ENCODE results near the gene ORM2. TPM values are rescaled to one million over a fixed set of nuclear protein-coding genes. Genes with fewer than 3 reads are reported as not detected.

ORM2 gene
- total and polyA plus RNA-seq, 8 donors, result 1.2 to 17.1 (median 3.4) TPM; not detected in 4

DNA sequence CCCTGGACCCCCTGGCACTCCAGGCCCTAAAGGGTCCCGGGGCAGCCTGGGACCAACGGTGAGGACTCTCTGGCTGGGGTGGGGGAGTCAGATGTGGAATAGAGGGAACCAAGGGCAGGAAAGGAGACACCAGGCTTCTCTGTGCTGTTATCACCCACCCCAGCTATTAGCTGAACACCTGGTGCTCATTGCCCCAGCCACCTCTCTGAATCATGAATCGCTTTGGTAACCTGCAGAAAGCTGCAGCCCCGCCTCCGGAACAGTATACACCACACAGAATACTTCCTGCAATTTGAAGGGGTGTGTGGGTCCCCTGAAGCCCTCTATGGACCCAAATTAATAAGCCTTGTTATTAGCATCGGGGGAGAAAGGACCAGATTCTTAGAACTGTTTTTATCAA is 47.2 kb upstream of the ORM2 start:
- Histone ChIP-seq H3K4me1 (no peaks in the 10 kb centered on the region), H3K27me3 (no peaks in the 10 kb centered on the region), H3K4me3 (no peak overlapping the region), H3K36me3 (peaks cover 0 to 7% (median 0%) of the 10 kb centered on the region in 4 donors), H3K9me3 (no peaks in the 10 kb centered on the region), H3K27ac (no peak overlapping the region)
- 80 to 93% (median 87%) methylated on average over 6 of the region's 6 CpGs for WGBS, 5 donors
- no peak for TF ChIP-seq POLR2A (IDR thresholded peaks at IDR 0.05)
- TF ChIP-seq POLR2AphosphoS5 (IDR thresholded peaks at IDR 0.05), result no peak
- TF ChIP-seq, protein P1, sequence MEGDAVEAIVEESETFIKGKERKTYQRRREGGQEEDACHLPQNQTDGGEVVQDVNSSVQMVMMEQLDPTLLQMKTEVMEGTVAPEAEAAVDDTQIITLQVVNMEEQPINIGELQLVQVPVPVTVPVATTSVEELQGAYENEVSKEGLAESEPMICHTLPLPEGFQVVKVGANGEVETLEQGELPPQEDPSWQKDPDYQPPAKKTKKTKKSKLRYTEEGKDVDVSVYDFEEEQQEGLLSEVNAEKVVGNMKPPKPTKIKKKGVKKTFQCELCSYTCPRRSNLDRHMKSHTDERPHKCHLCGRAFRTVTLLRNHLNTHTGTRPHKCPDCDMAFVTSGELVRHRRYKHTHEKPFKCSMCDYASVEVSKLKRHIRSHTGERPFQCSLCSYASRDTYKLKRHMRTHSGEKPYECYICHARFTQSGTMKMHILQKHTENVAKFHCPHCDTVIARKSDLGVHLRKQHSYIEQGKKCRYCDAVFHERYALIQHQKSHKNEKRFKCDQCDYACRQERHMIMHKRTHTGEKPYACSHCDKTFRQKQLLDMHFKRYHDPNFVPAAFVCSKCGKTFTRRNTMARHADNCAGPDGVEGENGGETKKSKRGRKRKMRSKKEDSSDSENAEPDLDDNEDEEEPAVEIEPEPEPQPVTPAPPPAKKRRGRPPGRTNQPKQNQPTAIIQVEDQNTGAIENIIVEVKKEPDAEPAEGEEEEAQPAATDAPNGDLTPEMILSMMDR (IDR thresholded peaks at IDR 0.05), result no peak
- TF ChIP-seq EP300 (IDR thresholded peaks at IDR 0.05), result no peak
- no peak for DNase-seq
- intact Hi-C loops (cut with DNase I; ENCODE audit: low total_unique reads), result no loop called here

DNA sequence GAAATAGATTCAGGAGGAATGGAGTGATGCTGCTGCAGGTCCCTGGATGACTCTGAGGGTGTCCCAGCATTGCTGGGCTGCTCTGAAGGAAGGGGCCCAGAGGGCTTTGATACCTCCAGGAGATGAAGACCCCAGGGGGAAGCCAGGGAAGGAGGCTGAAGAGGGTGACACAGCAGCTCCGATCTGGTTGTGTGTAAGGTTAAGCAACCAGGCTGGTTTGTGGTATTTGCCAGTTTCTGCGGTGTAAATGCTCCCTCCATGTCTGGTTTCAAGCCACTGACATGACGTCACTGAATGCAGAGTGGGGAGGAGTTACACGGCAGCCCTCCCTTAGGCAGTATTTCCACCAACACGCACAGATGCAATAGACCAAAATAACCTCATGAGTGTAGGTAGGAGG is 46.7 kb upstream of the ORM2 start:
- Histone ChIP-seq H3K9me3 (no peaks in the 10 kb centered on the region), H3K4me1 (peaks cover 0 to 2% (median 0%) of the 10 kb centered on the region in 4 donors), H3K4me3 (no peak overlapping the region), H3K27ac (no peak overlapping the region), H3K27me3 (no peaks in the 10 kb centered on the region), H3K36me3 (peaks cover 0 to 7% (median 0%) of the 10 kb centered on the region in 4 donors)
- intact Hi-C loops (cut with DNase I; ENCODE audit: low total_unique reads), result no loop called here
- DNase-seq, result no peak
- 64 to 76% (median 71%) methylated on average over 5 of the region's 5 CpGs for WGBS, 5 donors
- TF ChIP-seq, protein P1 (IDR thresholded peaks at IDR 0.05), result no peak
- TF ChIP-seq POLR2AphosphoS5 (IDR thresholded peaks at IDR 0.05) (no peak), EP300 (IDR thresholded peaks at IDR 0.05) (no peak), POLR2A (IDR thresholded peaks at IDR 0.05) (no peak)

- H3K9me3 ChIP-seq, result no peaks in the 10 kb centered on the region
- no peak overlapping the region for H3K27ac ChIP-seq
- H3K4me3 ChIP-seq, result no peak overlapping the region
- TF ChIP-seq POLR2AphosphoS5 (IDR thresholded peaks at IDR 0.05) (no peak), EP300 (IDR thresholded peaks at IDR 0.05) (no peak), POLR2A (IDR thresholded peaks at IDR 0.05) (no peak)
- TF ChIP-seq, protein P1 (IDR thresholded peaks at IDR 0.05), result no peak
- DNase-seq, result no peak
- peaks cover 0 to 9% (median 0%) of the 10 kb centered on the region in 4 donors for H3K4me1 ChIP-seq
- WGBS, 5 donors, result 85 to 94% (median 93%) methylated on average over 5 to 14 of the region's 14 CpGs
- no peaks in the 10 kb centered on the region for H3K27me3 ChIP-seq
- H3K36me3 ChIP-seq, result peaks cover 0 to 7% (median 0%) of the 10 kb centered on the region in 4 donors
- intact Hi-C loops (cut with DNase I; ENCODE audit: low total_unique reads), result no loop called here
Measured at GRCh38 chr9:114283551-114284111, 46.0 kb upstream of the ORM2 start.

DNA sequence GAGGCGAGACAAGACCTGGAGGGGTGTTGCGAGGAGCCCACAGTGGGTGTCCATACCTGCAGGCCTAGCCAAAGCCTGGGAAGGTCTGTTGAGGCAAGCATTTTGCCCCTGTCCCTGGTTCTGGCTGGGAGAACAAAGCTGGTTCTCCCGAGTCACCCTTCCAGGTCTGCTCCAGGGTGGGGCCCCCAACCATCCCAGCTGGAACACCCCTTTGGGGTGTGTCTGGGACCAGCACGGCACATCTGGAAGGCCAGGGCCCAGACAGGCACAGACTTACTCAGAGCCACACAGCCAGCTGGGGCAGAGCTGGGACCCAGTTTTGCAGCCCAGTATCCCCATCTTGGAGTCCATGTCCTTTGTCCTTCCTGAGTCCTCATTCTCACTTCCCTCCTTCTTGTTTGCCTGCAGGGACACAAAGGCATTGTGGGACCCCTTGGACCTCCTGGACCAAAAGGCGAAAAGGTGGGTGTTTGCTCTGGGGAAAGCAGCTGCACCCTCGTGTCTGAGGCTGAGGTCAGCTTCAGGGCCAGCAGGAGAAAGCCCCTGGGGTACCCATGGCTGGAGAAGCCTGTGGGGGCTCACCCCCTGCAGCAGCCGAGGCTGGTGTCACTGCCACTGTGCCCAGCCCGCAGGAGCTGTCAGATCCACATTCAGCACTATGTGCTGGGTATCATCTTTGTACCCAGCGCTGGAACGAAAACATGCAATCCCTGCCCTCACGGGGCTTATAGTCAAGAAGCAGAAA is 45.2 kb upstream of the ORM2 start:
- H3K4me3 ChIP-seq, result no peak overlapping the region
- DNase-seq, result no peak
- WGBS, 5 donors, result 88 to 92% (median 88%) methylated on average over 11 of the region's 11 CpGs

More for the DNA sequence above, 45.2 kb upstream of the ORM2 start:
- H3K27ac ChIP-seq, result no peak overlapping the region
- H3K27me3 ChIP-seq, result no peaks in the 10 kb centered on the region
- intact Hi-C loops (cut with DNase I; ENCODE audit: low total_unique reads), result loop anchor here (5.0 kb wide), 1 partner anchor 197 kb away; no protein-coding TSS in a partner anchor
- no peaks in the 10 kb centered on the region for H3K9me3 ChIP-seq
- H3K4me1 ChIP-seq, result peaks cover 0 to 9% (median 0%) of the 10 kb centered on the region in 4 donors
- peaks cover 0 to 7% (median 0%) of the 10 kb centered on the region in 4 donors for H3K36me3 ChIP-seq
- TF ChIP-seq POLR2AphosphoS5 (IDR thresholded peaks at IDR 0.05) (no peak), EP300 (IDR thresholded peaks at IDR 0.05) (no peak), POLR2A (IDR thresholded peaks at IDR 0.05) (no peak)
- TF ChIP-seq, protein P1 (IDR thresholded peaks at IDR 0.05), result no peak

Measured in stomach (tissue), 9 donors.